Adrenal gland (tissue), 5 donors: ENCODE measurements around the gene RGS6.

ENCODE experiments used
- POLR2A ChIP-seq, 2 donors: fragments of 450-650 bp; IDR thresholded peaks; one replicate each; pipeline ENCODE4 v1.6.1; 2017; ENCODE audit warnings: antibody characterized with exemption in 2 of 2, mild to moderate bottlenecking in 2 of 2, moderate library complexity in 1 of 2
- TF ChIP-seq, protein P1 (sequence below), 6 experiments: fragments of 450-650 bp in 4 of 6; fragments of 200-600 bp in 2 of 6; sonication (generic) in 1 of 6; IDR thresholded peaks; 1 replicate in 5 of 6; 2 replicates in 1 of 6; pipeline versions ENCODE4 v1.5.1 to v1.8.0; 2016 to 2021; ENCODE audit warnings: antibody characterized with exemption in 6 of 6, mild to moderate bottlenecking in 2 of 6, moderate library complexity in 1 of 6
- donor health status: DM: no; HTN: no; CAD: no.

DNA sequence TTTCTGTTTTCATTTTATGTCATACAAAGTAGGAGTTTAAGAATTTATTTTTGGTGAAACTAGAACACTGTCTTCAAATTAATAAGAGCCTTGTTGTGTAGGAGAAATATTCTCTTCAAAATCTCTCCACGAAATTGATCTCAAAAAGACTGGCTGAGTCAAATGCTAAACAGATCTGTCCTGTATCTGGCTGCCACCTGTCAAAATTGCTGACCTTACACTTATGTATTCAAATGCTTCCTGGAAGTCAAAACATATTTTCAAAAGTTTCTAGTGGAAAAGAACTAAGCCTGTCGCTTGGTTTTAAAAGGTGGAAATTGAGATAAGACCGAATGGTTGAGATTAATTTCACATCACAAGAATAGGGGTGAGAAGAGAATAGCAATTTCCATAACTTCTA is 121.4 kb downstream of the RGS6 start:
- TF ChIP-seq, protein P1, sequence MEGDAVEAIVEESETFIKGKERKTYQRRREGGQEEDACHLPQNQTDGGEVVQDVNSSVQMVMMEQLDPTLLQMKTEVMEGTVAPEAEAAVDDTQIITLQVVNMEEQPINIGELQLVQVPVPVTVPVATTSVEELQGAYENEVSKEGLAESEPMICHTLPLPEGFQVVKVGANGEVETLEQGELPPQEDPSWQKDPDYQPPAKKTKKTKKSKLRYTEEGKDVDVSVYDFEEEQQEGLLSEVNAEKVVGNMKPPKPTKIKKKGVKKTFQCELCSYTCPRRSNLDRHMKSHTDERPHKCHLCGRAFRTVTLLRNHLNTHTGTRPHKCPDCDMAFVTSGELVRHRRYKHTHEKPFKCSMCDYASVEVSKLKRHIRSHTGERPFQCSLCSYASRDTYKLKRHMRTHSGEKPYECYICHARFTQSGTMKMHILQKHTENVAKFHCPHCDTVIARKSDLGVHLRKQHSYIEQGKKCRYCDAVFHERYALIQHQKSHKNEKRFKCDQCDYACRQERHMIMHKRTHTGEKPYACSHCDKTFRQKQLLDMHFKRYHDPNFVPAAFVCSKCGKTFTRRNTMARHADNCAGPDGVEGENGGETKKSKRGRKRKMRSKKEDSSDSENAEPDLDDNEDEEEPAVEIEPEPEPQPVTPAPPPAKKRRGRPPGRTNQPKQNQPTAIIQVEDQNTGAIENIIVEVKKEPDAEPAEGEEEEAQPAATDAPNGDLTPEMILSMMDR (IDR thresholded peaks at IDR 0.05), result no peak
- TF ChIP-seq POLR2A (IDR thresholded peaks at IDR 0.05), result no peak
